Measurements from ENCODE around the gene PILRA. TPM values are rescaled to one million over a fixed set of nuclear protein-coding genes. Genes with fewer than 3 reads are reported as not detected.

PILRA gene
- total and polyA plus RNA-seq, 4 donors, result 5.8 to 21.5 (median 10.9) TPM

GRCh38 chr7:100449190-100449795 is 76.0 kb downstream of the PILRA start:
- no peaks in the 10 kb centered on the region for H3K27me3 ChIP-seq (ENCODE audit: control insufficient read depth in 1 of 2, insufficient read depth in 2 of 2, low read length in 1 of 2)
- H3K4me3 ChIP-seq (ENCODE audit: low read length in 2 of 2), result no peak overlapping the region
- H3K9me3 ChIP-seq (ENCODE audit: control insufficient read depth, low read length), result no peaks in the 10 kb centered on the region
- no peaks in the 10 kb centered on the region for H3K4me1 ChIP-seq (ENCODE audit: control insufficient read depth in 1 of 2, insufficient read depth in 2 of 2, low read length in 2 of 2)
- H3K27ac ChIP-seq (ENCODE audit: low read depth in 1 of 2, low read length in 2 of 2), result no peak overlapping the region
- WGBS, 2 donors, result 92% methylated on average over 13 of the region's 13 CpGs
- intact Hi-C loops (cut with DNase I), result no loop called here
- H3K36me3 ChIP-seq (ENCODE audit: control insufficient read depth in 1 of 2, insufficient read depth in 2 of 2, low read length in 1 of 2), result no peaks in the 10 kb centered on the region
- no peak for DNase-seq
- no peak for ATAC-seq (ENCODE audit: low FRiP score)

Other genes with a start within 250 kb of the PILRA start
- 1 to 10 TPM; 1.8 to 1.9 TPM for gene MBLAC1, start 246.5 kb upstream of the PILRA start, total RNA-seq
- 1 to 10 TPM; 1.4 to 2.3 TPM for gene MBLAC1, start 246.5 kb upstream of the PILRA start, polyA plus RNA-seq
- 100 to 1,000 TPM in 1 of 2 donors, 10 to 100 TPM in 1; 80.2 to 104 TPM for gene LAMTOR4, start 224.6 kb upstream of the PILRA start, total RNA-seq
- gene LAMTOR4, start 224.6 kb upstream of the PILRA start, polyA plus RNA-seq, result 100 to 1,000 TPM; 267 to 310 TPM
- gene TRAPPC14, start 214.8 kb upstream of the PILRA start, total RNA-seq, result 10 to 100 TPM; 16.5 to 17.4 TPM
- 10 to 100 TPM in 1 of 2 donors, 1 to 10 TPM in 1; 3.6 to 28.2 TPM for gene TRAPPC14, start 214.8 kb upstream of the PILRA start, polyA plus RNA-seq
- gene GAL3ST4, start 204.9 kb upstream of the PILRA start, total RNA-seq, result 10 to 100 TPM in 1 of 2 donors, 1 to 10 TPM in 1; 4.4 to 14.9 TPM
- 10 to 100 TPM in 1 of 2 donors, 1 to 10 TPM in 1; 5.8 to 12.5 TPM for gene GAL3ST4, start 204.9 kb upstream of the PILRA start, polyA plus RNA-seq
- 1 to 10 TPM in 1 of 2 donors, under 1 TPM in 1; 0.78 to 3.7 TPM for gene GPC2, start 196.1 kb upstream of the PILRA start, total RNA-seq
- 1 to 10 TPM in 1 of 2 donors, under 1 TPM in 1; 0.63 to 1.2 TPM for gene GPC2, start 196.1 kb upstream of the PILRA start, polyA plus RNA-seq
- 1 to 10 TPM in 1 of 2 donors, under 1 TPM in 1; 0.96 to 1.5 TPM for gene STAG3, start 195.6 kb upstream of the PILRA start, total RNA-seq
- gene STAG3, start 195.6 kb upstream of the PILRA start, polyA plus RNA-seq, result 1 to 10 TPM in 1 of 2 donors, under 1 TPM in 1; 0.13 to 1.7 TPM
- 1 to 10 TPM in 1 of 2 donors, under 1 TPM in 1; 0.23 to 2.1 TPM for gene PVRIG, start 153.5 kb upstream of the PILRA start, total RNA-seq
- under 1 TPM in 1 of 2 donors, not detected in 1; 0.25 TPM for gene PVRIG, start 153.5 kb upstream of the PILRA start, polyA plus RNA-seq
- not detected for gene SPDYE3, start 65.8 kb upstream of the PILRA start, total RNA-seq
- not detected for gene SPDYE3, start 65.8 kb upstream of the PILRA start, polyA plus RNA-seq
- 10 to 100 TPM; 30.7 to 51.2 TPM for gene PILRB, start 15.4 kb upstream of the PILRA start, total RNA-seq
- gene PILRB, start 15.4 kb upstream of the PILRA start, polyA plus RNA-seq, result 100 to 1,000 TPM in 1 of 2 donors, 10 to 100 TPM in 1; 13.9 to 186 TPM
- 1 to 10 TPM; 2.2 to 4.4 TPM for gene ZCWPW1, start 55.2 kb downstream of the PILRA start, total RNA-seq
- 10 to 100 TPM in 1 of 2 donors, 1 to 10 TPM in 1; 4.0 to 18.7 TPM for gene ZCWPW1, start 55.2 kb downstream of the PILRA start, polyA plus RNA-seq
- gene MEPCE, start 56.3 kb downstream of the PILRA start, total RNA-seq, result 10 to 100 TPM; 26.3 to 31.8 TPM
- gene MEPCE, start 56.3 kb downstream of the PILRA start, polyA plus RNA-seq, result 10 to 100 TPM; 13.0 to 27.2 TPM
- gene PPP1R35, start 63.0 kb downstream of the PILRA start, total RNA-seq, result 10 to 100 TPM; 24.7 to 29.7 TPM
- 10 to 100 TPM; 16.0 to 69.5 TPM for gene PPP1R35, start 63.0 kb downstream of the PILRA start, polyA plus RNA-seq
- 1 to 10 TPM; 1.0 to 2.0 TPM for gene SPACDR, start 90.8 kb downstream of the PILRA start, total RNA-seq
- under 1 TPM in 1 of 2 donors, not detected in 1; 0.31 TPM for gene SPACDR, start 90.8 kb downstream of the PILRA start, polyA plus RNA-seq
- gene TSC22D4, start 105.7 kb downstream of the PILRA start, total RNA-seq, result 10 to 100 TPM; 31.2 to 46.5 TPM
- 10 to 100 TPM; 18.8 to 35.5 TPM for gene TSC22D4, start 105.7 kb downstream of the PILRA start, polyA plus RNA-seq
- 1 to 10 TPM in 1 of 2 donors, under 1 TPM in 1; 0.75 to 1.3 TPM for gene NYAP1, start 110.4 kb downstream of the PILRA start, total RNA-seq
- gene NYAP1, start 110.4 kb downstream of the PILRA start, polyA plus RNA-seq, result under 1 TPM; 0.18 to 0.25 TPM
- 10 to 100 TPM; 28.4 to 29.2 TPM for gene AGFG2, start 165.7 kb downstream of the PILRA start, total RNA-seq
- gene AGFG2, start 165.7 kb downstream of the PILRA start, polyA plus RNA-seq, result 10 to 100 TPM in 1 of 2 donors, 1 to 10 TPM in 1; 6.4 to 14.6 TPM
- 1 to 10 TPM; 2.1 to 7.5 TPM for gene SAP25, start 200.4 kb downstream of the PILRA start, total RNA-seq
- gene SAP25, start 200.4 kb downstream of the PILRA start, polyA plus RNA-seq, result 1 to 10 TPM in 1 of 2 donors, under 1 TPM in 1; 0.75 to 9.9 TPM
- 10 to 100 TPM; 39.1 to 56.0 TPM for gene LRCH4, start 212.6 kb downstream of the PILRA start, total RNA-seq
- gene LRCH4, start 212.6 kb downstream of the PILRA start, polyA plus RNA-seq, result 10 to 100 TPM; 26.3 to 68.2 TPM
- gene FBXO24, start 212.8 kb downstream of the PILRA start, total RNA-seq, result under 1 TPM in 1 of 2 donors, not detected in 1; 0.81 TPM
- gene FBXO24, start 212.8 kb downstream of the PILRA start, polyA plus RNA-seq, result 1 to 10 TPM in 1 of 2 donors, not detected in 1; 1.2 TPM
- 100 to 1,000 TPM in 1 of 2 donors, 10 to 100 TPM in 1; 75.1 to 277 TPM for gene PCOLCE, start 228.9 kb downstream of the PILRA start, total RNA-seq
- gene PCOLCE, start 228.9 kb downstream of the PILRA start, polyA plus RNA-seq, result 100 to 1,000 TPM in 1 of 2 donors, 10 to 100 TPM in 1; 34.3 to 341 TPM
- 10 to 100 TPM; 15.1 to 19.1 TPM for gene MOSPD3, start 239.1 kb downstream of the PILRA start, total RNA-seq
- gene MOSPD3, start 239.1 kb downstream of the PILRA start, polyA plus RNA-seq, result 10 to 100 TPM; 14.0 to 33.0 TPM

All from aorta (tissue), 5 donors.